Dendritic cell treated with granulocyte-macrophage colony-stimulating factor and Interleukin-4, amounts not matched to agents 40 ng/mL and 50 ng/mL, for 4 days (primary cell): Measurements from ENCODE around the gene RHOT2.
A peak's percentile ranks its signal among the peaks of the same experiment; 100 is the strongest.
"Not testable (repeated sequence)": the region's sequence is repeated elsewhere in the genome, so short reads cannot be mapped to it uniquely, and the experiment has no call there.

ENCODE experiments used
- H3K27ac Mint-ChIP-seq: one replicate; pipeline ENCODE4 v1.8.0; 2022; ENCODE audit warnings: mild to moderate bottlenecking, mixed read lengths
- H3K27me3 Mint-ChIP-seq: one replicate; pipeline ENCODE4 v1.8.0; 2022; ENCODE audit warnings: mild to moderate bottlenecking, mixed read lengths
- H3K36me3 Mint-ChIP-seq: one replicate; pipeline ENCODE4 v1.8.0; 2022; ENCODE audit warnings: low read depth, mixed read lengths
- H3K4me1 Mint-ChIP-seq: one replicate; pipeline ENCODE4 v1.8.0; 2022; ENCODE audit warnings: low read depth, mixed read lengths
- H3K4me3 Mint-ChIP-seq: one replicate; pipeline ENCODE4 v1.8.0; 2022; ENCODE audit warnings: mild to moderate bottlenecking, moderate library complexity, mixed read lengths
- H3K9me3 Mint-ChIP-seq: one replicate; pipeline ENCODE4 v1.8.0; 2022; ENCODE audit warnings: mixed read lengths
- intact Hi-C: fragments of 100-400 bp; cut with micrococcal nuclease; formaldehyde crosslinking; loops from one replicate; pipeline ENCODE4 v1.15.0; 2022

The RHOT2 gene

DNA sequence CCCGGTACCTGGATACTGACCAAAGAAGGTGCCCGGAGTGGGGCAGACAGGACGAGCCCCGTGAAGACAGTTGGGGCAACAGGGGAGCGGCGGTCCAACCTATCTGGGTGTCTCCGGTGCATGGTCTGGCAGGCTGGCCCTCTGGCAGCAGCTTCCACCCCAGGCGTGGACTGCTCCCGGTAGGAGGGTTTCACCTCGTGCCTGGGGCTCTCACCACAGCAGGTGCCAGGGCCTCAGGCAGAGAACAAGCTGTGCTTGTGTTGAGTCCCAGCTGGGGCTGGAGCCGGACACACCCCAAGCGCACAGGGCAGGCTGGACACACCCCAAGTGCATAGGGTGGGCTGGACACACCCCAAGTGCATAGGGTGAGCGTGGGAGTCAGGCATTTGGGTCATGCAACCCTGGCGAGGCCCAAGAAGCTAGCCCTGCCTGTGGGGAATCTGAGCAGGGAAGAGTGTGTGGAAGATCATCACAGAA lies 39.2 kb downstream of the RHOT2 start:
- no peaks in the 10 kb centered on the region for H3K9me3 Mint-ChIP-seq
- peaks cover 87% of the 10 kb centered on the region for H3K27me3 Mint-ChIP-seq
- no peak overlapping the region for H3K4me3 Mint-ChIP-seq
- H3K36me3 Mint-ChIP-seq, result no peaks in the 10 kb centered on the region
- intact Hi-C loops, result loop anchor here (10.0 kb wide), 1 partner anchor 478 kb away; no protein-coding TSS in a partner anchor
- H3K27ac Mint-ChIP-seq, result no peak overlapping the region
- no peaks in the 10 kb centered on the region for H3K4me1 Mint-ChIP-seq

DNA sequence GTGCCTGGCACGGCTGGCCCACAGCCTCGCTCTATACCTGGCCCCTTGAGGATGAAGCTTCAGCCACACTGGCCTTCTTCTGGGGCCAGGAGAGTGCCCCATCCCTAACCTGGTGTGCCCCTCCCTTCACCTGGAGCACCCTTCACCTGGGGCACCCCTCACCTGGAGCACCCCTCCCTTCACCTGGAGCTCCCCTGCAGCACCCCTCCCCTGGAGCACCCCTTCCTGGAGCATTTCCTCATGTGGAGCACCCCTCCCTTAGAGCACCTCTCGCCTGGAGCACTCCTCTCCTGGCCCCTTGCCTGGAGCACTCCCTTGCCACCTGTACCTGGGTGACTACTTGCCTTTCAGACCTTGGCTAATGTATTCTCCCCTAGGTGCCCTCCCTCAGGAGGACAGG lies 40.1 kb downstream of the RHOT2 start:
- Mint-ChIP-seq H3K9me3 (no peaks in the 10 kb centered on the region), H3K27ac (no peak overlapping the region), H3K4me3 (no peak overlapping the region), H3K4me1 (peaks cover 4% of the 10 kb centered on the region), H3K27me3 (peaks cover 85% of the 10 kb centered on the region), H3K36me3 (no peaks in the 10 kb centered on the region)
- intact Hi-C loops, result loop anchor here (10.0 kb wide), 1 partner anchor 477 kb away; no protein-coding TSS in a partner anchor

DNA sequence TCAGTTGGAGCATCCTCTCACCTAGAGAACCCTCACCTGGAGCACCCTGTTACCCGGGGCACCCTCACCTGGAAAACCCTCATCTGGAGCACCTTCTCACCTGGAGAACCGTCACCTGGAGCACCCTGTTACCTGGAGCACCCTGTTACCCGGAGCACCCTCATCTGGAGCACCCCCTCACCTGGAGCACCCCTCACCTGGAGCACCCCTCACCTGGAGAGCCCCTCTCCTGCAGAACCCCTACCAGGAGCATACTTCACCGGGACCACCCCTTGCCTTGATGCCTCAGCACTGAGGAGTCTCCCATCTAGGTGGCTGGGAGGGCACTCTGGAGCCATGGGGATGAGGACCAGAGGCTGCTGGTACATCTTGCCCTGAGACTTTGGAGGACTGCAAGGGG lies 41.0 kb downstream of the RHOT2 start:
- Mint-ChIP-seq H3K4me3 (no peak overlapping the region), H3K36me3 (no peaks in the 10 kb centered on the region), H3K9me3 (no peaks in the 10 kb centered on the region), H3K27ac (no peak overlapping the region), H3K27me3 (peaks cover 83% of the 10 kb centered on the region), H3K4me1 (peaks cover 6% of the 10 kb centered on the region)
- intact Hi-C loops, result loop anchor here (10.0 kb wide), 1 partner anchor 476 kb away; no protein-coding TSS in a partner anchor

DNA sequence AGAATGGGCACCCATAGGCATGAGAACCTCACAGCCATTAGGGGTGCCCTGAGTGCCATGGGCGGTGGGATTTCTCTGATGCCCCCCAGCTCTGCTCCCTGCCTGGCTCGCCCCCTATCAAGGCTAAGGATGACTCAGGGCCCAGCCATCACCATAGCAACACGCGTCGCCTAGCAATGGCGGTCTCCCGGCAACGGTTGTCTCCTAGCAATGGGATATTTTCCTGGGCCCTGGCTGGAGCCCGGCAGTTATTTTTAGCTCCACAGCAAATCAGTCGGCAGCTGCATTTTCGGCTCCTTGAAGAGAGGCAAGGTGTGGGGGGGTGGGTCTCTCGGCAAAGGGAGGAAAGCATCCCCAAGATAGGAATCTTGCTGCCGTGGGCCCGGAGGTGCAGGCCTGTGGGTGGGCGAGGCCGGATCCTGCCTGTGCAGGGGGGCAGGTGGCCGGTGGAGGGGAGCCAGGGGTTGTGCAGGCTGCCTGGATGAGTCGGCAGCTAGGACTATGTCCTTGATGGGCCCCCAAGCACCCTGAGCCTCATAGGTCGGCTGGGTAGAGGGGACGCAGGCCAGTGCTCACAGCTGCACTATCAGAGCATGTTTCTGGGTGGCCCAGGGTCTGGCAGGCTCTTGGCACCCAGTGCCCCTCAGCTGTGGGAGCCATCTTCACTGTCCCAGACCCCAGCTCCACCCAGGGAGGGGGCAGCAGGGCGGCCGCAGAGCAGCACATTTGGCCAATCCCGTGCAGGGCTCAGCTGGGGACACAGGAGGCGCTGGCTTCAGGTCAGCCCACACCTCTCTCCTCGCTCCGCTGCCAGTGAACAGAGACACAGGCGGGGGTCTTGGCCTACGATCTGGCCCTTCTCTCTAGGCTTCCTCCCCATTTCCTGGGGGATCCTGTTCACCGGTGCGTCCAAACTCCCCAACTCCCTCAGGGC lies 41.9 kb downstream of the RHOT2 start:
- intact Hi-C loops, result loop anchor here (10.0 kb wide), 1 partner anchor 475 kb away; no protein-coding TSS in a partner anchor
- H3K27me3 Mint-ChIP-seq, result peaks cover 82% of the 10 kb centered on the region
- H3K4me3 Mint-ChIP-seq, result no peak overlapping the region
- H3K27ac Mint-ChIP-seq, result no peak overlapping the region
- peaks cover 14% of the 10 kb centered on the region for H3K4me1 Mint-ChIP-seq
- H3K9me3 Mint-ChIP-seq, result no peaks in the 10 kb centered on the region
- H3K36me3 Mint-ChIP-seq, result no peaks in the 10 kb centered on the region

DNA sequence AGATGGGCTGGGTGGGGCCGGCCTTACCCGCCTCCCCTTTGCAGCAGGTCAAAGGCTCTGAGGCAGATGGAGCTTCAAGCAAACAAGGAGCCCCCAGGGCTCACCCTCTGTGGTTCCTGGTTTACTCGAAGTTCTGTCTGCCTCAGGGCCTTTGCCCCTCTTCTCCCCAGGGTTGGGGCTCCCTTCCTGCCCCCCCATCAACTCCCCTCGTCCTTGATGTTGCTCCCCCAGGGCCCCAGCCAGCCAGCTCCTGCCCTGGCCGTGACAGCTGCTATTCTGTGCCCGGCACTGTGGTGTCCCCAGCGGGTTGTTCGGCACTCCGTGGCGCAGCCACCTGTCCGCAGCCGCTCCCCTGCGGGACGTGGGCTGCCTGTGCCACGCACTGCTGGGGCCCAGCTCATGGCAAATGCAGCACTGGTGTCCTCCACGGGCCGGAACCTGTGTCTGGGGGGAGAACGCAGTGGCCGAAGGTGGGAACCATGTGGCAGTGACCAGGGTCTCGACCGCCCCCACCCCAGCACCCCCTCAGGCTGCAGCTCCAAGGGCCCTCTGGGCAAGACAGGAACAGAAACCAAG lies 42.7 kb downstream of the RHOT2 start:
- no peak overlapping the region for H3K4me3 Mint-ChIP-seq
- peaks cover 14% of the 10 kb centered on the region for H3K4me1 Mint-ChIP-seq
- no peaks in the 10 kb centered on the region for H3K36me3 Mint-ChIP-seq
- intact Hi-C loops, result loop anchor here (1.0 kb wide), 2 partner anchors 30 to 75 kb away; partner anchors contain the start of gene CIAO3
- no peak overlapping the region for H3K27ac Mint-ChIP-seq
- H3K9me3 Mint-ChIP-seq, result no peaks in the 10 kb centered on the region
- H3K27me3 Mint-ChIP-seq, result peaks cover 80% of the 10 kb centered on the region

DNA sequence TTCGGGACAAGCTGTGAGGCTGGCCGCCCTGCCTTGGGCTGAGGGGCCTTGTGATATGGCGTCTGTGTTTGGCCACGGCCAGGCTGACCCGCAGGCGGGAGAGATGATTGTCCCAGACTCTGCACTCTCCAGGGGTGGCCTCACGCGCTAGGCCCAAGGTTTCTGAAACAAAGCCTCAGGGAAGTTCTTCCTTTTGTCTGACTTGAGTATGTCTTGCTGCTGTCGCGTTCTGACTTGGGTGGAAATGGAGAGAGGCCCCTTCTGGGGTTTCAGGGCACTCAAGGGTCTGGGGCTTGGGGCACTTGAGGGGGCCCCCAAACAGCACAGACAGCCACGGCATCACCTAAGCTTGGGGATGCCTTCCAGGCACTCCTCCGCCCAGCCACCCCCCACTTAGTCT lies 43.2 kb downstream of the RHOT2 start:
- intact Hi-C loops, result loop anchor here (1.0 kb wide), 2 partner anchors 29 to 74 kb away; partner anchors contain the start of gene CIAO3
- Mint-ChIP-seq H3K27me3 (peaks cover 82% of the 10 kb centered on the region), H3K4me3 (no peak overlapping the region)

DNA sequence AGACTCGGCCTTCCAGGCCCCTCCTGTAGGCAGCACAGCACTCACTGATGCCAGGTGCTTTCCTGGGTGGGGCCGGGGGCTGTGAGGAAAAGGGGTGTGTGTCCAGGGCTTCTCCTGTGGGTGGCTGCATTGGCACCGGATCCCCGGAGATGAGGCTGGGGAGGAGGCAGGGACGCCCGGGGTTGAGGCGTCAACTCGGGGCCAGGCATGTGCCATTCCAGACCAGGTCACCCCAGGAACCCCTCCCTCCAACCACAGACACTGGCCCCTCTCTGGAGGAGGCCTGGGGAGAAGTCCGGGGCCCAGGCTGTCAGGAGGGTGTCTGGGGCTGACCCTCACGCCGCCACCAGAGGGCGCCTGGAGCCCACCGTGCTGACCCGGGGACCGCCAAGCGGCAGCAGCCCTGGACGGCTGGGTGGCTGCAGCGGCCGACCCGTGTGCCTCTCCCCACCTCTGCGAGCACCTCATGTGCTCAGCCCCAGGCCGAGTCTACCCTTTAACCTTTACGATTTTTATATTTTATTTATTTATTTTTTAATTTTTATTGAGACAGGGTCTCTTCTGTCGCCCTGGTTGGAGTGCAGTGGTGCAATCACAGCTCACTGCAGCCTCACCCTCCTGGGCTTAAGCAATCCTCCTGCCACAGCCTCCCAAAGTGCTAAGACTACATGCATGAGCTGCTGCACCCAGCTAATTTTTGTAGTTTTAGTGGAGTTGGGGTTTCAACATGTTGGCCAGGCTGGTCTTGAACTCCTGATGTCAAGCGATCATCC lies 43.8 kb downstream of the RHOT2 start:
- intact Hi-C loops, result loop anchor here (1.0 kb wide), 2 partner anchors 29 to 74 kb away; partner anchors contain the start of gene CIAO3
- H3K27me3 Mint-ChIP-seq, result peaks cover 82% of the 10 kb centered on the region
- H3K4me1 Mint-ChIP-seq, result peaks cover 25% of the 10 kb centered on the region
- H3K36me3 Mint-ChIP-seq, result no peaks in the 10 kb centered on the region
- H3K9me3 Mint-ChIP-seq, result no peaks in the 10 kb centered on the region
- H3K27ac Mint-ChIP-seq, result no peak overlapping the region
- H3K4me3 Mint-ChIP-seq, result no peak overlapping the region

More for the DNA sequence above, 43.2 kb downstream of the RHOT2 start:
- Mint-ChIP-seq H3K27ac (no peak overlapping the region), H3K36me3 (no peaks in the 10 kb centered on the region), H3K9me3 (no peaks in the 10 kb centered on the region), H3K4me1 (peaks cover 19% of the 10 kb centered on the region)

DNA sequence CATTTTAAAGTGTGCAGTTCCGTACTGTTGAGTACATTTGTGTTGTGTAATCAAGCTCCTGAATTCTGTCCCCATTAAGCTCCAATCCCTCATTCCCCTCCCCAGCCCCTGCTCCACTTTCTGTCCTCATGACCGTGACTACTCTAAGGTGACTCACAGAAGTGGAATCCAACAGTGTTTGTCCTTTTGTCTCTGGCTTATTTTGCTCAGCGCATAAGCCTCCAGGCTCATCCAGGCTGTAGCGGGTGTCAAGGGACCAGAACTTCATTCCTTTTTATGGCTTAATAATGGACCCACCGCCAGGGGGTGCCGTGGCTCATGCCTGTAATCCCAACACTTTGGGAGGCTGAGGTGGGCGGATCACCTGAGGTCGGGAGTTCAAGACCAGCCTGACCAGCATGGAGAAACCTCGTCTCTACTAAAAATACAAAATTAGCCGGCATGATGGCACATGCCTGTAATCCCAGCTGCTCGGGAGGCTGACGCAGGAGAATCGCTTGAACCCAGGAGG lies 44.9 kb downstream of the RHOT2 start:
- Mint-ChIP-seq H3K4me1 (peaks cover 25% of the 10 kb centered on the region), H3K27me3 (peaks cover 83% of the 10 kb centered on the region)
- H3K36me3 Mint-ChIP-seq, H3K4me3 Mint-ChIP-seq, H3K9me3 Mint-ChIP-seq, intact Hi-C loops, H3K27ac Mint-ChIP-seq: not testable (repeated sequence)

DNA sequence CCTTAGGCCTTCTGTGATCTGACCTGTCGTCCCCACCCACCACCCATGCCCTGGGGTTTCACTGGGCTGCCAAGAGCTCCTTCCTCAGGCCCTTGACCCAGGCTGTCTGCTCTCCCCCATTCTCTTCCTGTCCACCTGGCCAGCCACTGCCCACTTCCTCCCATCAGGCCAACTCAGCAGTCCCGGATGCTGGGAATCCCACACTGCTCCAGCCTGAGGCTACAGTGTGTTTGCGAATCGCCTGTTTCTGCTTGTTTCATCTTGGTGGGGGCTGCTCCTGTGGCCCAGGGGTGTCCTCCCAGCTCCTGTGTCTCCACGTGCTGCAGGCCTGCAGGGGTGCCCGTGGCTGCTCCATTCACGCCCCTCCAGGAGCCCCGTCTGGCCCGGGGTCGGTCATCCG lies 46.1 kb downstream of the RHOT2 start:
- H3K36me3 Mint-ChIP-seq, result no peaks in the 10 kb centered on the region
- H3K27ac Mint-ChIP-seq, result no peak overlapping the region
- H3K4me1 Mint-ChIP-seq, result peaks cover 28% of the 10 kb centered on the region
- intact Hi-C loops, result no loop called here
- H3K27me3 Mint-ChIP-seq, result peaks cover 83% of the 10 kb centered on the region
- H3K9me3 Mint-ChIP-seq, result no peaks in the 10 kb centered on the region
- H3K4me3 Mint-ChIP-seq, result no peak overlapping the region

DNA sequence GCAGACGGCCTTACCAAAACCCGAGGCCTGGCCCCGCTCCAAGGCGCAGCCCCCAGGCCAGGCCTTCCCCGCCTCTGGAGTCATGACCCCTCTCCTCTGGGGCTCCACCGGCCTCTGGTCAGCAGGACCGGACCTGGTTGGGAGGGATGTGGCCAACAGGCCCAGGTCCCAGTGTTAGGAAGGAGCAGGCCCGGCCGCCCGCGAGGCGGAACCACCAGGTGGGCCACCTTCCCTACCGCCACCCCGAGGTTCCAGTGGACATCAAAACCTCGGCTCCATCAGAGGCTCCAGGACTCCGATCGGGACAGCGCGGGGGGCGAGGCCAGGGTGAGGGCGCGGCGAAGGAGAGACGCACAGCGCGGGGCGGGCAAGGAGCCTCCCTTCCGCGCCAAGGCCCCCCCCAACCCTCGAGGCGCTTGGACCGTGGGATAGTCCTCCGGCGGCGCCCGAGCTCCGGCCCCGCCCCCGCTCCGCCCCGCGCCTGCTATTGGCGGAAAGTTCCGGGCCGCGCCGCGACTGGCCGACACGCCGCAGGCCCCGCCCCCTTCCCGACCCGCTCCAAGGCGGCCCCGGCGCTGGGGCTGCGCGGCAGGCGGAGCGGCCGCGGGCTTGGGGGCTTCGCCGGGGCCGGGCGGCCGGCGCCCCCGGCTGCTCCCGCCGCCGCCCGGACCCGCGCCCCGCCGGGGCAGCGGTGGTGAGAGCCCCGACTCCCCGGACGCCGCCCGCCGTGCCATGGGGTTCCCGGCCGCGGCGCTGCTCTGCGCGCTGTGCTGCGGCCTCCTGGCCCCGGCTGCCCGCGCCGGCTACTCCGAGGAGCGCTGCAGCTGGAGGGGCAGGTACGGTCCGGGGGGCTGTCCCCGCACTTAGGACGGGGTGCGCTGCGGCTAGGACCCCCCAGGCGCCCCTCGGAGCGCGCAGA lies 46.9 kb downstream of the RHOT2 start, which contains the start of gene METRN:
Gene METRN, plus strand, starts transcription at position 561 of the 919 bp plus-strand sequence. Its CDS starts 172 bp downstream, at position 733.
- peaks cover 82% of the 10 kb centered on the region for H3K27me3 Mint-ChIP-seq
- H3K4me3 Mint-ChIP-seq, result peak within 1 kb of the TSS; percentile 65
- H3K9me3 Mint-ChIP-seq, result no peaks in the 10 kb centered on the region
- peaks cover 34% of the 10 kb centered on the region for H3K4me1 Mint-ChIP-seq
- H3K36me3 Mint-ChIP-seq, result no peaks in the 10 kb centered on the region
- H3K27ac Mint-ChIP-seq, result no peak within 1 kb of the TSS
- intact Hi-C loops, result no loop called here

DNA sequence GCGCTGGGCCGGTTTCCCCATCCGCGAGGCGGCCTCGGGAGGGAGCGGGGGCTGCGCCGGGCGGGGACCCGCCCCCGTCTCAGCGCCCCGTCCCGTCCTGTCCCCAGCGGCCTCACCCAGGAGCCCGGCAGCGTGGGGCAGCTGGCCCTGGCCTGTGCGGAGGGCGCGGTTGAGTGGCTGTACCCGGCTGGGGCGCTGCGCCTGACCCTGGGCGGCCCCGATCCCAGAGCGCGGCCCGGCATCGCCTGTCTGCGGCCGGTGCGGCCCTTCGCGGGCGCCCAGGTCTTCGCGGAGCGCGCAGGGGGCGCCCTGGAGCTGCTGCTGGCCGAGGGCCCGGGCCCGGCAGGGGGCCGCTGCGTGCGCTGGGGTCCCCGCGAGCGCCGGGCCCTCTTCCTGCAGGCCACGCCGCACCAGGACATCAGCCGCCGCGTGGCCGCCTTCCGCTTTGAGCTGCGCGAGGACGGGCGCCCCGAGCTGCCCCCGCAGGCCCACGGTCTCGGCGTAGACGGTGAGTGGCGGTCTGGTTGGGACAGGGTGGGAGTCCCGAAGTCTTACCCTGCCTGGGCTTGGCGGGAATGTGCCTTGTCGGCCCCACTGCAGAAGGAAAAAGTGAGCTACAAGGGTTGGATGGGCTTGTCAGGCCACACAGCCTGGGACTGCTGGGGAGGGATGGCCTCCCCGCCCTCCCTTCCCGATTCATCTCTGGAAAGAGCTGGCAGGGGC lies 47.7 kb downstream of the RHOT2 start:
- Mint-ChIP-seq H3K9me3 (no peaks in the 10 kb centered on the region), H3K4me1 (peaks cover 43% of the 10 kb centered on the region), H3K27ac (no peak overlapping the region), H3K36me3 (no peaks in the 10 kb centered on the region), H3K27me3 (peaks cover 75% of the 10 kb centered on the region), H3K4me3 (peak overlapping the region; percentile 65)
- intact Hi-C loops, result no loop called here

DNA sequence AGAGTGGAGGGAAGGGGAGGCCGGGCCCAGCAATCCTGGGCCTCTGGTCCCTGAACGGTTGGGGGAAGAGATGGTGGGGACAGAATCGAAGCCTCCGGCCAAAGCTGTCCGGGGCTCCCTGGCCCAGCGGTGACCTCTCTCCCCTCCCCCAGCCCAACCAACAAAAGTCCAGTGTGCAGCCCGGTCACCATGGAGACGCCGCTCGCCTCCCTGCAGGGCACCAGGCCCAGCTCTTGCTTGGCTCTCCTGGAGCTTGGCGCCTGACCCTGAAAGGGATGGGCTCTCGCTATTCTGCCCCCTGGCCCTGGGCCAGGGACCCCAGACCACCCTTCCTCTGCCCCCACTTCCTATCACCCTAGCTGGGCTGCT lies 48.3 kb downstream of the RHOT2 start:
- Mint-ChIP-seq H3K9me3 (no peaks in the 10 kb centered on the region), H3K36me3 (no peaks in the 10 kb centered on the region), H3K27ac (no peak overlapping the region)

More for the DNA sequence above, 48.3 kb downstream of the RHOT2 start:
- peaks cover 43% of the 10 kb centered on the region for H3K4me1 Mint-ChIP-seq
- intact Hi-C loops, result no loop called here
- H3K27me3 Mint-ChIP-seq, result peaks cover 70% of the 10 kb centered on the region
- peak overlapping the region; percentile 65 for H3K4me3 Mint-ChIP-seq
